K562 (cell line): ENCODE data around the gene TCAF1.

Experiments used
- CHD7 ChIP-seq: fragments of 200-600 bp; sonication (generic); IDR thresholded peaks from one replicate; pipeline ENCODE4 v1.6.1; 2012; ENCODE audit warnings: mild to moderate bottlenecking, low read depth, low read length, inconsistent platforms
- CTBP1 ChIP-seq: fragments of 450-650 bp; IDR thresholded peaks from 2 replicates; pipeline ENCODE4 v1.6.1; 2016; ENCODE audit warnings: borderline replicate concordance
- CTCF ChIP-seq, 3 experiments: IDR thresholded peaks in 2 of 3; conservative IDR thresholded peaks in 1 of 3; 2 replicates each; pipeline ENCODE4 v1.5.1; 2011 to 2012; ENCODE audit warnings: low read length in 3 of 3, mild to moderate bottlenecking in 3 of 3, control low read depth in 2 of 3, improper control_type of control experiment in 1 of 3, inconsistent platforms in 1 of 3, low read depth in 1 of 3, mixed read lengths in 1 of 3, moderate library complexity in 1 of 3; ENCODE audit not compliant: insufficient read depth in 2 of 3
- ELF1 ChIP-seq: fragments of 200-800 bp; sonication (Bioruptor generic); IDR thresholded peaks from 2 replicates; pipeline ENCODE4 v1.6.1; 2016; ENCODE audit warnings: missing genetic modification characterization, missing compliant biosample characterization
- FOXA1 ChIP-seq: fragments of 450-650 bp; IDR thresholded peaks from 2 replicates; pipeline ENCODE4 v1.6.1; 2016; ENCODE audit warnings: mild to moderate bottlenecking, borderline replicate concordance
- HIVEP1 ChIP-seq: fragments of 250-450 bp; sonication (Bioruptor Pico); IDR thresholded peaks from 2 replicates; pipeline ENCODE4 v1.4.0; 2020; ENCODE audit warnings: mild to moderate bottlenecking
- NFE2L1 ChIP-seq: fragments of 450-650 bp; IDR thresholded peaks from 2 replicates; pipeline ENCODE4 v1.6.1; 2016; ENCODE audit warnings: missing genetic modification characterization, low read depth, mild to moderate bottlenecking, missing compliant biosample characterization, moderate library complexity, borderline replicate concordance
- PREB ChIP-seq: sonication (generic); formaldehyde crosslinking; IDR thresholded peaks from 2 replicates; pipeline ENCODE4 v1.8.1; 2023; ENCODE audit warnings: mild to moderate bottlenecking, missing genetic modification reagents
- SMC3 ChIP-seq: conservative IDR thresholded peaks from 2 replicates; pipeline ENCODE4 v1.6.1; 2011; ENCODE audit warnings: low read depth, low read length, improper control_type of control experiment; ENCODE audit not compliant: insufficient read depth
- ZKSCAN8 ChIP-seq: fragments of 200-800 bp; sonication (Bioruptor generic); IDR thresholded peaks from 2 replicates; pipeline ENCODE4 v1.6.1; 2016; ENCODE audit warnings: missing genetic modification characterization, missing compliant biosample characterization
- ZNF23 ChIP-seq: fragments of 250-450 bp; sonication (Bioruptor Pico); IDR thresholded peaks from 2 replicates; pipeline ENCODE4 v1.4.0; 2020; ENCODE audit warnings: mild to moderate bottlenecking
- ZNF253 ChIP-seq: fragments of 250-450 bp; sonication (Bioruptor Pico); conservative IDR thresholded peaks from 2 replicates; pipeline ENCODE4 v1.6.1; 2021; ENCODE audit warnings: mild to moderate bottlenecking
- ZNF274 ChIP-seq: IDR thresholded peaks from 2 replicates; pipeline ENCODE4 v1.6.1; 2011; ENCODE audit warnings: low read depth, mild to moderate bottlenecking, low read length, moderate library complexity, borderline replicate concordance
- ZNF280B ChIP-seq: fragments of 250-450 bp; sonication (Bioruptor Pico); IDR thresholded peaks from 2 replicates; pipeline ENCODE4 v1.5.1; 2021; ENCODE audit warnings: mild to moderate bottlenecking

- no peak for TF ChIP-seq CTBP1
- no peak for TF ChIP-seq NFE2L1 (tag)
- TF ChIP-seq FOXA1, result no peak
- no peak for TF ChIP-seq ZNF280B (CRISPR knock-in tag)
- no peak for TF ChIP-seq CTCF (IDR thresholded peaks at IDR 0.05 in 2 of 3, conservative IDR thresholded peaks at IDR 0.05 in 1 of 3; ENCODE audit: insufficient read depth in 2 of 3, low read depth in 1 of 3, low read length in 3 of 3)
- TF ChIP-seq SMC3, result no peak
- TF ChIP-seq HIVEP1 (CRISPR knock-in tag), result no peak
- TF ChIP-seq PREB (CRISPR knock-in tag), result no peak
- TF ChIP-seq ZNF274, result no peak
- no peak for TF ChIP-seq CHD7
- no peak for TF ChIP-seq ELF1 (tag)
- no peak for TF ChIP-seq ZNF253
- no peak for TF ChIP-seq ZNF23 (CRISPR knock-in tag)
- no peak for TF ChIP-seq ZKSCAN8 (CRISPR knock-in tag)
Measured at GRCh38 chr7:143906895-143907294, 4.9 kb upstream of the TCAF1 start.
